Loucy (cell line): ENCODE measurements around the gene ARCN1.

Experiments
- H2AFZ ChIP-seq: fragments of 200-600 bp; sonication (generic); 2 replicates; pipeline ENCODE4 v1.6.0; 2016; ENCODE audit warnings: antibody characterized with exemption, mild to moderate bottlenecking, low read length, moderate library complexity
- H3F3A ChIP-seq: fragments of 200-600 bp; 2 replicates; pipeline ENCODE4 v1.6.0; 2016; ENCODE audit warnings: antibody characterized with exemption, low read depth, mild to moderate bottlenecking
- H3K27me3 ChIP-seq: fragments of 200-600 bp; sonication (generic); 2 replicates; pipeline ENCODE4 v1.6.1; 2014; ENCODE audit warnings: low read length, mild to moderate bottlenecking; ENCODE audit not compliant: insufficient read depth, poor library complexity, severe bottlenecking
- H3K36me3 ChIP-seq: fragments of 200-600 bp; sonication (generic); 2 replicates; pipeline ENCODE4 v1.6.1; 2016; ENCODE audit warnings: low read length; ENCODE audit not compliant: insufficient read depth
- H3K4me1 ChIP-seq: fragments of 200-600 bp; sonication (generic); 2 replicates; pipeline ENCODE4 v1.5.1; 2014; ENCODE audit warnings: low read length, mild to moderate bottlenecking; ENCODE audit not compliant: insufficient read depth, poor library complexity, severe bottlenecking
- H3K4me2 ChIP-seq: fragments of 200-600 bp; sonication (generic); 2 replicates; pipeline ENCODE4 v1.6.0; 2014; ENCODE audit warnings: antibody characterized with exemption, low read length, low read depth, mild to moderate bottlenecking; ENCODE audit not compliant: poor library complexity, severe bottlenecking
- H3K4me3 ChIP-seq: fragments of 200-600 bp; sonication (generic); 2 replicates; pipeline ENCODE4 v1.5.1; 2014; ENCODE audit warnings: low read length, mild to moderate bottlenecking, mixed read lengths; ENCODE audit not compliant: poor library complexity, severe bottlenecking
- H3K79me2 ChIP-seq: fragments of 200-600 bp; sonication (generic); 2 replicates; pipeline ENCODE4 v1.6.1; 2014; ENCODE audit warnings: low read length; ENCODE audit not compliant: insufficient read depth
- H3K9ac ChIP-seq: fragments of 200-600 bp; sonication (generic); 2 replicates; pipeline ENCODE4 v1.6.0; 2014; ENCODE audit warnings: mild to moderate bottlenecking, low read depth, low read length, moderate library complexity; ENCODE audit not compliant: poor library complexity, severe bottlenecking
- H3K9me2 ChIP-seq: fragments of 200-600 bp; sonication (generic); replicated peaks from 2 replicates; pipeline ENCODE4 v1.6.1; 2016; ENCODE audit warnings: low read depth, low read length, mixed read lengths
- H3K9me3 ChIP-seq: fragments of 200-600 bp; sonication (generic); 2 replicates; pipeline ENCODE4 v1.6.1; 2014; ENCODE audit warnings: mild to moderate bottlenecking, antibody characterized with exemption, low read length, low read depth; ENCODE audit not compliant: insufficient read depth
- H4K20me1 ChIP-seq: fragments of 200-600 bp; sonication (generic); 2 replicates; pipeline ENCODE4 v1.6.0; 2014; ENCODE audit warnings: antibody characterized with exemption, low read length, mild to moderate bottlenecking; ENCODE audit not compliant: insufficient read depth, poor library complexity, severe bottlenecking
- EZH2phosphoT487 ChIP-seq: fragments of 200-600 bp; IDR thresholded peaks from 2 replicates; pipeline ENCODE4 v1.6.1; 2018; ENCODE audit warnings: antibody characterized with exemption, mild to moderate bottlenecking, moderate library complexity, borderline replicate concordance
- TF ChIP-seq, protein P1 (sequence below): fragments of 200-600 bp; sonication (generic); conservative IDR thresholded peaks from 2 replicates; pipeline ENCODE4 v1.5.1; 2014; ENCODE audit warnings: mild to moderate bottlenecking, antibody characterized with exemption, low read length

ARCN1 gene

DNA sequence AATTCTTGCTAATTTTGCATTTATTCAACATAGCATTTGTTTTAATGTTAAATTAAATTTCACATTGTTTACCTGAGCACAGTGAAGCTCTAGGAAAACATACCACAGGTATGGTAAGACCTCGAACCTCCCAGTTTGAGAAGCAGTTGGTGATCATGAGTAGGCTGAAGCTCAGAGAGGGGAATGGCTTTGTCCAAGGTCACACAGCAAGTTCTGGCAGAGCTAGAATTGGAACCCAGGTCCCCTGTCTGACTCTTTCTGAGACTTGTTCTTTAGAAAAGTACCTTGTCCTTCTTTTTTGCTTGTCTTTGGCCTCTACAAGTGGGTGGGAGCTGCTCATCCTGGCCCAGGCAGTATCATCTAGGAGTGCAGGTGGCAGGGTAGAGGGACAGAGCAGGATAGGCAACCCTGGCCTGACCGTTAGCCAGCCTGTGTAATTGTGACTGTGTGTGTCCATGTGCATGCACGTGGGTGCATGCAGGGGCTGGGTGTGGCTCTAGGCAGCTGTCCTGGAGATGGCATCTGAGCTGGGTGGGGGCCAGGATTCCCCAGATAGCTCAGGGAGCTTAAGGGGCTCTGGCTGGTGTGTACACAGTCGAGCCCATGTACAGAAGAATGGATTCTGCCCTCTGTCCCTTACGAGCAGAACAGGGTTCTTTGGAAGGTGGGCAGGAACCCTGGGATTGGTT is 56.8 kb downstream of the ARCN1 start:
- Histone ChIP-seq H3K36me3 (no peaks in the 10 kb centered on the region), H3K27me3 (no peaks in the 10 kb centered on the region), H3K9me2 (no peaks in the 10 kb centered on the region), H3K9me3 (no peaks in the 10 kb centered on the region), H2AFZ (no peak overlapping the region), H3K9ac (no peak overlapping the region), H3K4me1 (peaks cover 10% of the 10 kb centered on the region), H3K4me2 (no peak overlapping the region), H3F3A (no peaks in the 10 kb centered on the region), H4K20me1 (no peaks in the 10 kb centered on the region), H3K79me2 (no peaks in the 10 kb centered on the region), H3K4me3 (no peak overlapping the region)
- TF ChIP-seq EZH2phosphoT487: no peak
- TF ChIP-seq, protein P1, sequence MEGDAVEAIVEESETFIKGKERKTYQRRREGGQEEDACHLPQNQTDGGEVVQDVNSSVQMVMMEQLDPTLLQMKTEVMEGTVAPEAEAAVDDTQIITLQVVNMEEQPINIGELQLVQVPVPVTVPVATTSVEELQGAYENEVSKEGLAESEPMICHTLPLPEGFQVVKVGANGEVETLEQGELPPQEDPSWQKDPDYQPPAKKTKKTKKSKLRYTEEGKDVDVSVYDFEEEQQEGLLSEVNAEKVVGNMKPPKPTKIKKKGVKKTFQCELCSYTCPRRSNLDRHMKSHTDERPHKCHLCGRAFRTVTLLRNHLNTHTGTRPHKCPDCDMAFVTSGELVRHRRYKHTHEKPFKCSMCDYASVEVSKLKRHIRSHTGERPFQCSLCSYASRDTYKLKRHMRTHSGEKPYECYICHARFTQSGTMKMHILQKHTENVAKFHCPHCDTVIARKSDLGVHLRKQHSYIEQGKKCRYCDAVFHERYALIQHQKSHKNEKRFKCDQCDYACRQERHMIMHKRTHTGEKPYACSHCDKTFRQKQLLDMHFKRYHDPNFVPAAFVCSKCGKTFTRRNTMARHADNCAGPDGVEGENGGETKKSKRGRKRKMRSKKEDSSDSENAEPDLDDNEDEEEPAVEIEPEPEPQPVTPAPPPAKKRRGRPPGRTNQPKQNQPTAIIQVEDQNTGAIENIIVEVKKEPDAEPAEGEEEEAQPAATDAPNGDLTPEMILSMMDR: no peak

DNA sequence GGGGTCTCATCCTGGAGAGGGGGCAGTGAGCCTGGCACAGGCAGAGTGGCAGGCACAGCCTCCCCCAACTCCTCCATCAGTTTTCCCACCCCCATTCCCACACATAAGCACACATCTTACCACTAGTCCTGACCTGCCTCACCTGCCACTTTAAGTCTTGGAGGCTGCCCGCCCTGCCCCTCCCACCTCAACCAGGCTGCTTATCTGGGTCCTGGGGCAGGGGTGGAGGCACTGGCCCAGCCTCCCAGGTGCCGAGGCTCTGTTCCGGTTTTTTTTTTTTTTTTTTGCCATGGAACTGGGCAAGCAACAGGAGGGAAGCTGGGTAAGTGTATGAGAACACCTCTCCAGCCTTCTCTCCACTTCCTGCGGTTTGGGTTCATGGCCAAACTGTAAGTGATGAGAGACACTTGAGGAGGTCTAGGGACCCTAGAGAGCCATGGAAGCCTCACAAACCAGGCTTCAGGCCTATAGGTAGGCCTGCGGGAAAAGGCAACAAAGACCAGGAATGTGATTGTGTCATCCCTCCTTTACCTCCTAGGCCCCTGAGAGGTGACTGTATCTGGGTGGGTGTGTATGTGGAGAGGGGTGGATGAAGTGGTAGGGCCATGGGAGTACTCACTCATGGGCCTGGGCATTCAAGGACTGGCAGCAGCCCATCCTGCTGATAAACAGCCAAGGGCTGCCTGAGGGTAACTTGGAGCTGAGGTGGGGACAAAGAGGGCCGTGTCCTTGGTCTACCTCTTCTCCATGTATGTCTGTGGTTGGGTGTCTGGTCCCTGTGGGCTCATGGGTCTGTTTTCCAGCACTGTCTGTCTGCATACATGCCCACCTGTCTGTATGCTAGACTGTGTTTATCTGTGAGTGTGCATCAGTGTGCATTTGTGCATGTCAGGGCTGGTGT is 57.8 kb downstream of the ARCN1 start:
- Histone ChIP-seq H3K36me3 (no peaks in the 10 kb centered on the region), H2AFZ (no peak overlapping the region), H3K9ac (peak overlapping the region; percentile 21), H3K9me2 (no peaks in the 10 kb centered on the region), H3K9me3 (no peaks in the 10 kb centered on the region), H3K27me3 (no peaks in the 10 kb centered on the region), H3K4me2 (no peak overlapping the region), H3F3A (no peaks in the 10 kb centered on the region), H4K20me1 (no peaks in the 10 kb centered on the region), H3K79me2 (no peaks in the 10 kb centered on the region), H3K4me1 (peaks cover 10% of the 10 kb centered on the region), H3K4me3 (no peak overlapping the region)
- TF ChIP-seq EZH2phosphoT487: no peak
- TF ChIP-seq, protein P1: no peak

DNA sequence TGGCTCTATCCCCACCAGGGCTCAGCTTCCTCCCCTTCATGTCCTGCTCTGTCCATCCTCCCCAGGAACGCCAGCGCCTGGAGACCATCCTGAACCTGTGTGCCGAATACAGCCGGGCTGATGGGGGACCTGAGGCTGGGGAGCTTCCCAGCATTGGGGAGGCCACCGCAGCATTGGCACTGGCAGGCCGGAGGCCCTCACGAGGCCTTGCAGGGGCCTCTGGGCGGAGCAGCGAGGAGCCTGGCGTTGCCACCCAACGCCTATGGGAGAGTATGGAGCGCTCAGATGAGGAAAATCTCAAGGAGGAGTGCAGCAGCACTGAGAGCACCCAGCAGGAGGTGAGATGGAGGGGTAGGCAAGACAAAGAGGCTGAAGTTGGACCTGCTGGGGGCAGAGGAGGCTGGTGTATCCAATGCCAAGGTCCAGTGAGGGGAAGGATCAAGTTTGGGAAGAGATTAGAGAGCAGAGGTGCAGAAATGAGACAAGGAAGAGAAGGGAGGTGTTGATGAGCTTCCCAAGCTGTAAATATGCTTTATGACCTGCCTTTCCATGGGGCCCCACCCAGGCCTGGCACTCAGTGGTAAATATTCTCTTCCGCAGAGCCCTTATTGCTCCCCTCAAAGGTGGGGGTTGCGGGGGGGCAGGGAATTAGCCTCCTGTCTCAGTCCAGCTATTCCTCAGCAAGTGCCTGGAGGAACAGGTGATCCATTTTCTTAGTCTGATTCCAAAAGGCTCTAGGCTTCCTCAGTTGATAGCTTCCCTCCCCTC is 59.1 kb downstream of the ARCN1 start:
- Histone ChIP-seq H3F3A (no peaks in the 10 kb centered on the region), H3K9me2 (no peaks in the 10 kb centered on the region), H3K4me3 (no peak overlapping the region), H3K4me2 (no peak overlapping the region), H3K36me3 (no peaks in the 10 kb centered on the region), H3K79me2 (no peaks in the 10 kb centered on the region), H3K9me3 (no peaks in the 10 kb centered on the region), H3K9ac (peak overlapping the region; percentile 21), H4K20me1 (no peaks in the 10 kb centered on the region), H2AFZ (no peak overlapping the region), H3K27me3 (no peaks in the 10 kb centered on the region), H3K4me1 (peaks cover 10% of the 10 kb centered on the region)
- TF ChIP-seq, protein P1: no peak
- TF ChIP-seq EZH2phosphoT487: no peak
